NCI-H2081 treated with DMSO at 0.1 percent for 48 hours (cell line): ENCODE measurements around the gene AGXT.
"Not testable (repeated sequence)": the region's sequence is repeated elsewhere in the genome, so short reads cannot be mapped to it uniquely, and the experiment has no call there.

Experiments used
- DNase-seq: peaks from one replicate; lab custom pipeline; 2025; lab: John Stamatoyannopoulos, UW

The AGXT gene

DNA sequence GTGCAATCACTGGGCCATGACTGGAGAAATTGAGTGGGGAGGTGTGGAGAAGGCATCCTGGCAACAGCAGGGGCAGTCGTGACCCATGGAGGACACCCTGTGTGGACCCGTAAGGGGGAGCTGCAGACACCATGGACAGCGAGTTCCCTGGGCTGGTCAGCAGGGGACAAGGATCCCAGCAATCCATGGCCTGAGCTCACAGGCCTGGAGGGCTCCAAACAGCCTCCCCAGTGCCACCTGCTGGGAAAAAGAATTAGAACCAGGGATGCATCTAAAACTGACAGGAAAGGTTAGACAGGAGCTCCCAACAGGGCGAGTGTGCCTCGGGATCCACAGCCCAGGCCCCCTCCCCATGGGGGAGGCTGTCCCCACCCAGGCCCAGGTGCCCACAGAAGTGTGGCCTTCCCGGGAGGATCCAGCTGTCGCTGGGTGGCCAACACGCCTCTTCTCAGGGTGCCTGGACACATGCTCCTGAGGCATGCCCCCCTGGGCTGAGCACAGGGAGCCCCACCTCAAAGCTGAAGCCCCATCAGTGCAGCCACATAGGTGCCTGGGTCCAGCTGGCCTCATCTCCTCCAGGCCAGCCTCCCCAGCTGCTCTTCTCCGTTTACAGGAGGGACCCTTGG, 28.1 kb upstream of the AGXT start:
- DNase-seq = no peak

DNA sequence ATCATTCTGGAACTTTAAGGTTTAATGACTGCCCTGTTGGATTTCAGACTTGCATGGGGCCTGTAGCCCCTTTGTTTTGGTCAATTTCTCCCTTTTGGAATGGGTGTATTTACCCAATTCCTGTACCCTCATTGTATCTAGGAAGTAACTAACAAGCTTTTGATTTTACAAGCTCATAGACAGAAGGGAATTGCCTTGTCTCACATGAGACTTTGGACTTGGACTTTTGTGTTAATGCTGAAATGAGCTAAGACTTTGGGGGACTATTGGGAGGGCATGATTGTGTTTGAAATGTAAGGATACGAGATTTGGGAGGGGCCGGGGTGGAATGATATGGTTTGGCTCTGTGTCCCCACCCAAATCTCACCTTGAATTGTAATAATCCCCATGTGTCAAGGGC, 22.3 kb upstream of the AGXT start:
- DNase-seq = not testable (repeated sequence)

DNA sequence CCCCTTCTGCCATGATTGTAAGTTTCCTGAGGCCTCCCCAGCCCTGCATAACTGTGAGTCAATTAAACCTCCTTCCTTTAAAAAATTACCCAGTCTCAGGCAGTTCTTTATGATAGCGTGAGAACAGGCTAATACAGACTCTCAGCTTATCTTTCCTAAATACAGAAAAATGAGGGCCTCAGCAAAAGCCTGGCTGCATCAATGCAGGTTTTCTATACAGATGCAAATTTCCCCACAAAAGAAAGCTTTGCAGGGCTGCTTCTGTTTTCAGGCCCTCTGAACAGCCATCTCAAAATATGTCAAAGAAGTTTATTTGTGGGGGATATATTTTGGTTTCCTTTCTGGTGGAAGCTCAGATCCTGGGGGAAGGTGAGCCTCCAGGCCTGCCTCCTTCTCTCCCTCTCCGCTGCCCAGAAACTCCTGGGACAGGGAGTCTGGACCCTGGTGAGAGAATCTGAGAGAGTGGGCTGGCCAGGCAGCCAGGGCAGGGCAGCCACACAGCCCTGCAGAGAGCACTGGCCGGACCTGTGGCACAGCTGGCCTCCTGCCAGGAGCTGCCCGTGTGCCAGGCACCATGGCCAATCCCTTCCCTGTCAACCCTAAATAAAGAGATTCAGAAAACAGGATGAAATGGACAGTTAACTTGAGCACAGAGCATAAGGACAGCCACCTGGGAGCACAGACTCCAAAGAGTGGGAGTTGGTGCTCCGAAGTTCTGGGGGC, 21.6 kb upstream of the AGXT start:
- no peak for DNase-seq

- no peak for DNase-seq
Observed at GRCh38 chr2:240847817-240848216, 20.8 kb upstream of the AGXT start.

- DNase-seq = no peak
Observed at GRCh38 chr2:240848900-240849680, 19.5 kb upstream of the AGXT start.

- DNase-seq = no peak
Observed at GRCh38 chr2:240850026-240850425, 18.6 kb upstream of the AGXT start.

GRCh38 chr2:240850756-240851077, 17.9 kb upstream of the AGXT start:
- no peak for DNase-seq

GRCh38 chr2:240851078-240851991, 17.3 kb upstream of the AGXT start:
- no peak for DNase-seq

GRCh38 chr2:240852671-240853314, 15.8 kb upstream of the AGXT start:
- no peak for DNase-seq

GRCh38 chr2:240855670-240856069, 13.0 kb upstream of the AGXT start:
- no peak for DNase-seq

GRCh38 chr2:240856151-240856980, 12.3 kb upstream of the AGXT start:
- DNase-seq = no peak

- DNase-seq = no peak
Observed at GRCh38 chr2:240857039-240858008, 11.3 kb upstream of the AGXT start.

DNA sequence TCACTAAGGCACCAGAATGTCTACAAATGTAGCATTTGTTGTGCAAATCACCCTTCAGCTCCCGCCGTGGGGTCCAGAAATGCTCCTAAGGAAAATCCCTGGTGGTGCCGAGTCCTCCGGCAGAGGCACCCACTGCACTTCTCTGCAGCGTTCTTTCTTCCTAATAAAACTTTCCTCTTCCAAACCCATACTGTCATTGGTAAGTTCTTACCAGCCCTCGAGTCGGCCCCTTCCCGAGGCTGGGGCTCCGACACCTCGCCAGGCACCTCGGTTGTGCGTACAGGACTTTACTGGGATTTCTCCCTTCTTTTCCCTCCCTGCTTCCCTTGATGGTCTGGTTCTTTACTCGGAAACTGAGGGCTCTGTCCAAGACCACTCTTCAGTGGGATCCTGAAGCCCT, 10.3 kb upstream of the AGXT start:
- DNase-seq = no peak

DNA sequence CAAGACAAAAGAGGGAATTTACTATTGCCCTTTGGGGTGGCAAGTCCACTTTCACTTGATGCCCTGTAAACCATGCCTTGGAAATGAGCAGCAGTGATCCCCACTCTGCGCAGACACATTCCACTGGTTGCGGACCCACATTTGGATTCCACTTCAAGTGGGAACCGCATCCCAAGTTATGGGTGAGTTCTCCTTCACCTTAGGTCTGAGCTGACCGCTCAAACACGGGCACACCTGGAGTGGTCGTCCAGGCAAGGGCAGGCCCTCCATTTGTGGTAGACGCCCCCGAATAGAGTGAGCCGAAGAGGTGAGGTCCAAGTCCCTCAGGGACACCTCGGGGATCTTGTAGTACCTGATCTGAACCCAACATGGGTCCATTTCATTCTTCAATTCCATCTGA, 9.8 kb upstream of the AGXT start:
- DNase-seq = no peak

GRCh38 chr2:240861547-240861946, 7.1 kb upstream of the AGXT start:
- DNase-seq = no peak

DNA sequence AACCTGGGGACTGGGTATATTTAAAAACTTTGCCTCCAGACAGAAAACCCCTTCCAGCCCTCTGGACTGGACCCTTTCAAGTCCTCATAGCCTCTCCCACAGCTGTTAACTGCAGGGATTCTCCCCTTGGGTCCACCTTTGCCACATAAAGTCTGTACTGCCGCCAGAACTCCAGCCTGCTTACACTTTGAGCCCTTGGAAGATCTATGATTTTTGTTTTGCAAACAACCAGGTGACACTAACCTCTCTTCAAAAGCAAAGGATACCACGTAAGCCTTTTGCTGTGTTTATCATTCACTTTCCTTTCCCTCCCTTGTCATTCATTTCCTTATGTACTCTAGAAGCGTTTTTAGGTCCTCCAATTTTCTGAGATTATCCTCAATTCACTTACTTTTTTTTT, 4.1 kb upstream of the AGXT start:
- no peak for DNase-seq

DNA sequence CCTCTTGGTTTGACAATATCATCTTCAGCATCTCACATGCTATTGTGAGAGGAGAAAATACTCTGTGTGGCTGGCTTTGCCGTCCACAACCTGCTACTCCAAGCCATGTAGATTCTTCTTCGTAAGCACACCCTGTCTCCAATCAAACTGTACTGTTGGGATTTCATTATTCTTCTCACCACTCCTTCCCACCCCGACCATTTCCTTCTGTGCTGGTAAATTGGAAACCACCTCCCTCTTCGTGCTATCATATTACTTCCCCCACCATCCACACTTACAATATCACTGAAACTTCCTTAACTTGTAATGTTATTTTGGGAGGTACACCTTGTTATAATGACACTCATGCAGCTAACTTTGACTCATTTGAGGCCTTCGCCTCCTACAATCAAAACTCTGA, 3.2 kb upstream of the AGXT start:
- no peak for DNase-seq

GRCh38 chr2:240869109-240869955, 708 bp downstream of the AGXT start:
- no peak for DNase-seq
